ENCODE measurements around the gene MARCHF5.

MARCHF5 gene

GRCh38 chr10:92350411-92350810, 59.4 kb downstream of the MARCHF5 start:
- TF ChIP-seq CTCF (IDR thresholded peaks at IDR 0.05), result no peak

- no peak for TF ChIP-seq CTCF (IDR thresholded peaks at IDR 0.05)
Measured at GRCh38 chr10:92354587-92354986, 63.6 kb downstream of the MARCHF5 start.

GRCh38 chr10:92356041-92356440, 65.1 kb downstream of the MARCHF5 start:
- no peak for TF ChIP-seq CTCF (IDR thresholded peaks at IDR 0.05)

GRCh38 chr10:92363498-92363897, 72.5 kb downstream of the MARCHF5 start:
- TF ChIP-seq CTCF (IDR thresholded peaks at IDR 0.05), result no peak

- no peak for TF ChIP-seq CTCF (IDR thresholded peaks at IDR 0.05)
Measured at GRCh38 chr10:92366412-92367021, 75.5 kb downstream of the MARCHF5 start.

DNA sequence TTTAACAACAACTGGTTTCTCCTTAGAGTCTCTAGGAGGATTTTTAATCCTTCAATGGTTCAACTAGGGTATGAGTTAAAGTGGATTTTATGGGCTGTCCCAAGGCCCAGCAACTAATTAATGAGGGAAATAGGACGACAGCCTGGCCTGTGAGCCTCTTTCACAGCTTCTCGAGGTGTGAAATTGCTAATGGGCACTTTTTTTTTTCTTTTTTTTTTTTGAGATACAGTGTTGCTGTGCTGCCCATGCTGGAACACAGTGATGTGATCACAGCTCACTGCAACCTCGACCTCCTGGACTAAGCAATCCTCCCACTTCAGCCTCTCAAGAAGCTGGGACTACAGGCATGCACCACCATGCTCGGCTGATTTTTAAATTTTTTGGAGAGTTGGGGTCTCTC, 87.0 kb downstream of the MARCHF5 start:
- TF ChIP-seq CTCF (IDR thresholded peaks at IDR 0.05), result no peak

DNA sequence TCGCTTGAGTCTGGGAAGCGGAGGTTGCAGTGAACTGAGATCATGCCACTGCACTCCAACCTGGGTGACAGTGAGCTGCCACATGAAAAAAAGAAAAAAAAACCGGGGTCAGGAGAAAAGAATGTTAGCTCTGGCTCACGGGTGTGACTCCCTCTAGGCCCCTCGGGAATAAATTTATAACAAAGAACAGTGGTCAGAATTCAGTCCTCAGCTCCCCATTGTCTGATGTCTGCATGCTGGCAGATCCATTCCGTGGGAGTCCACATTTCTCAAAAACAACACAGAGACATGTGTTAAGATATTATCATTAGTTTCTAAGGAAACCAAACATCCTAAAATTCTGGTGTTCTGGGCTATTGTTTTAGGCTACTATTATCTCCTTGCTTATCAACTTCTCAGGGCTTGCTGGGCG, 90.6 kb downstream of the MARCHF5 start:
- no peak for TF ChIP-seq CTCF (IDR thresholded peaks at IDR 0.05)

GRCh38 chr10:92382631-92383030, 91.7 kb downstream of the MARCHF5 start:
- TF ChIP-seq CTCF (IDR thresholded peaks at IDR 0.05), result no peak

Data from LNCAP (cell line).